MM.1S (cell line): ENCODE measurements around the gene SUMO2.

Experiments used
- DNase-seq: peaks from one replicate; pipeline ENCODE4 v3.0.0-alpha.2; 2015
- H2AFZ ChIP-seq: fragments of 300-600 bp; sonication (generic); 2 replicates; pipeline ENCODE4 v1.6.0; 2016; ENCODE audit warnings: antibody characterized with exemption, low read length
- H3F3A ChIP-seq: fragments of 300-600 bp; sonication (generic); 2 replicates; pipeline ENCODE4 v1.6.1; 2016; ENCODE audit warnings: mild to moderate bottlenecking, antibody characterized with exemption, low read length, moderate library complexity, mixed read lengths; ENCODE audit not compliant: insufficient read depth
- H3K27ac ChIP-seq: fragments of 300-600 bp; sonication (generic); 2 replicates; pipeline ENCODE4 v1.5.1; 2016; ENCODE audit warnings: mild to moderate bottlenecking, low read length
- H3K27me3 ChIP-seq: fragments of 300-600 bp; sonication (generic); replicated peaks from 2 replicates; pipeline ENCODE4 v1.6.0; 2016; ENCODE audit warnings: low read length; ENCODE audit not compliant: insufficient read depth
- H3K36me3 ChIP-seq: fragments of 300-600 bp; sonication (generic); replicated peaks from 2 replicates; pipeline ENCODE4 v1.6.1; 2016; ENCODE audit warnings: mild to moderate bottlenecking, low read length, mixed read lengths; ENCODE audit not compliant: insufficient read depth
- H3K4me1 ChIP-seq: fragments of 300-600 bp; sonication (generic); 2 replicates; pipeline ENCODE4 v1.6.1; 2016; ENCODE audit warnings: low read length, mixed read lengths
- H3K4me2 ChIP-seq: fragments of 300-600 bp; sonication (generic); 2 replicates; pipeline ENCODE4 v1.6.0; 2016; ENCODE audit warnings: low read depth, low read length
- H3K4me3 ChIP-seq: fragments of 300-600 bp; sonication (generic); 2 replicates; pipeline ENCODE4 v1.5.1; 2016; ENCODE audit warnings: low read length, mixed read lengths
- H3K79me2 ChIP-seq: fragments of 300-600 bp; sonication (generic); 2 replicates; pipeline ENCODE4 v1.6.1; 2016; ENCODE audit warnings: mixed run types, low read length, mixed read lengths
- H3K9ac ChIP-seq: fragments of 300-600 bp; sonication (generic); 2 replicates; pipeline ENCODE4 v1.6.1; 2016; ENCODE audit warnings: low read length, mixed read lengths
- H3K9me2 ChIP-seq: fragments of 300-600 bp; sonication (generic); replicated peaks from 2 replicates; pipeline ENCODE4 v1.6.1; 2016; ENCODE audit warnings: mild to moderate bottlenecking, low read length, mixed read lengths; ENCODE audit not compliant: insufficient read depth
- H3K9me3 ChIP-seq: fragments of 300-600 bp; sonication (generic); replicated peaks from 2 replicates; pipeline ENCODE4 v1.6.1; 2016; ENCODE audit warnings: mild to moderate bottlenecking, low read length, mixed read lengths; ENCODE audit not compliant: insufficient read depth
- H4K20me1 ChIP-seq: fragments of 300-600 bp; sonication (generic); 2 replicates; pipeline ENCODE4 v1.6.1; 2016; ENCODE audit warnings: mild to moderate bottlenecking, low read length, moderate library complexity, mixed read lengths; ENCODE audit not compliant: insufficient read depth
- CTCF ChIP-seq: fragments of 300-600 bp; sonication (generic); IDR thresholded peaks from 2 replicates; pipeline ENCODE4 v1.5.1; 2016; ENCODE audit warnings: antibody characterized with exemption, low read length, mixed read lengths
- EZH2 ChIP-seq: fragments of 300-600 bp; sonication (generic); optimal IDR thresholded peaks from 2 replicates; pipeline ENCODE3; 2017; ENCODE audit warnings: low read depth, mild to moderate bottlenecking, antibody characterized with exemption, low read length, mixed read lengths
- EZH2phosphoT487 ChIP-seq: fragments of 300-600 bp; sonication (generic); IDR thresholded peaks from 2 replicates; pipeline ENCODE4 v1.6.1; 2018; ENCODE audit warnings: antibody characterized with exemption, low read length

The SUMO2 gene

GRCh38 chr17:75118307-75118706, 64.5 kb downstream of the SUMO2 start:
- H3K9ac ChIP-seq = no peak overlapping the region
- H3K27ac ChIP-seq = no peak overlapping the region
- H3K9me2 ChIP-seq = no peaks in the 10 kb centered on the region
- H3K9me3 ChIP-seq = no peaks in the 10 kb centered on the region
- TF ChIP-seq EZH2phosphoT487 (no peak), EZH2 (no peak), CTCF (no peak)
- H3F3A ChIP-seq = no peaks in the 10 kb centered on the region
- no peaks in the 10 kb centered on the region for H3K79me2 ChIP-seq
- peaks cover 10% of the 10 kb centered on the region; the same call in 1 of the 2 replicates for H3K4me1 ChIP-seq
- no peak overlapping the region for H2AFZ ChIP-seq
- H3K36me3 ChIP-seq = no peaks in the 10 kb centered on the region
- no peak overlapping the region for H3K4me3 ChIP-seq
- H4K20me1 ChIP-seq = no peaks in the 10 kb centered on the region
- no peak for DNase-seq
- no peaks in the 10 kb centered on the region for H3K27me3 ChIP-seq
- H3K4me2 ChIP-seq = no peak overlapping the region

- Histone ChIP-seq H3K4me3 (no peak overlapping the region), H3K9ac (no peak overlapping the region), H3K27ac (no peak overlapping the region), H3K9me2 (no peaks in the 10 kb centered on the region), H3K36me3 (no peaks in the 10 kb centered on the region), H4K20me1 (no peaks in the 10 kb centered on the region), H3K27me3 (no peaks in the 10 kb centered on the region), H3K4me2 (no peak overlapping the region), H3K79me2 (no peaks in the 10 kb centered on the region), H3K4me1 (peaks cover 10% of the 10 kb centered on the region; the same call in 1 of the 2 replicates), H3K9me3 (no peaks in the 10 kb centered on the region), H3F3A (no peaks in the 10 kb centered on the region), H2AFZ (no peak overlapping the region)
- no peak for DNase-seq
- no peak for TF ChIP-seq CTCF
- no peak for TF ChIP-seq EZH2phosphoT487
- TF ChIP-seq EZH2 = no peak
Observed at GRCh38 chr17:75116737-75117136, 66.0 kb downstream of the SUMO2 start.
